PFSK-1 (cell line): Measurements from ENCODE around the gene RELT.

Experiments used
- FOXP2 ChIP-seq: optimal IDR thresholded peaks from 2 replicates; pipeline ENCODE3; 2011; ENCODE audit warnings: borderline replicate concordance, control low read depth, inconsistent platforms; ENCODE audit not compliant: insufficient read depth; ENCODE audit errors: extremely low read length, extremely low read depth
- POLR2AphosphoS5 ChIP-seq: IDR thresholded peaks from 2 replicates; pipeline ENCODE4 v1.6.1; 2012; ENCODE audit warnings: low read depth, mild to moderate bottlenecking, control low read depth, low read length, moderate library complexity
- SIN3A ChIP-seq: IDR thresholded peaks from 2 replicates; pipeline ENCODE4 v1.6.1; 2012; ENCODE audit warnings: mild to moderate bottlenecking, low read length, moderate library complexity, borderline replicate concordance; ENCODE audit not compliant: insufficient read depth
- TAF1 ChIP-seq: IDR thresholded peaks from 2 replicates; pipeline ENCODE4 v1.6.1; 2012; ENCODE audit warnings: low read length, control low read depth, borderline replicate concordance; ENCODE audit not compliant: insufficient read depth
- TF ChIP-seq, protein P1 (sequence below), 2 experiments: IDR thresholded peaks; 2 replicates each; pipeline versions ENCODE4 v1.6.1 to v1.8.0; 2011 to 2012; ENCODE audit warnings: low read depth in 2 of 2, low read length in 2 of 2, control low read depth in 1 of 2, inconsistent platforms in 1 of 2, mild to moderate bottlenecking in 1 of 2, moderate library complexity in 1 of 2; ENCODE audit not compliant: insufficient read depth in 1 of 2

The RELT gene

DNA sequence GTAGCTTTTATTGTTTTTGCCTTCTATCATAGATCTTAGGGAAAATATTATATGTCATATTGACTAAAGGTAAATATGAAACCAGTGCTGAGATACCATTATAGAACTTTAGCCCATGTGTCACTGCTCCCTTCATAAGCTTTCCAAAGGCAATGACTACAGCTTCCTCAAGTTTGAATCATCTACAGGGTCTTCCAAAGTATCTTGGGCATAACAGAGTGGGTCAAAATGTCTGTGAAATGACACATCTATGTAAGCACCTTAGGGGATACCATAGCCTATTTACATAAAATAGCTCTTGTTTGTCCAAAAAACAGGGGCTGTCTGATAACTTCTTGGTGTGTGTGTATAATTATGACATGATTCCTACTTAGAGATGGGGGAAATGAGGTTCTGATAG is 52.5 kb downstream of the RELT start:
- TF ChIP-seq, protein P1, sequence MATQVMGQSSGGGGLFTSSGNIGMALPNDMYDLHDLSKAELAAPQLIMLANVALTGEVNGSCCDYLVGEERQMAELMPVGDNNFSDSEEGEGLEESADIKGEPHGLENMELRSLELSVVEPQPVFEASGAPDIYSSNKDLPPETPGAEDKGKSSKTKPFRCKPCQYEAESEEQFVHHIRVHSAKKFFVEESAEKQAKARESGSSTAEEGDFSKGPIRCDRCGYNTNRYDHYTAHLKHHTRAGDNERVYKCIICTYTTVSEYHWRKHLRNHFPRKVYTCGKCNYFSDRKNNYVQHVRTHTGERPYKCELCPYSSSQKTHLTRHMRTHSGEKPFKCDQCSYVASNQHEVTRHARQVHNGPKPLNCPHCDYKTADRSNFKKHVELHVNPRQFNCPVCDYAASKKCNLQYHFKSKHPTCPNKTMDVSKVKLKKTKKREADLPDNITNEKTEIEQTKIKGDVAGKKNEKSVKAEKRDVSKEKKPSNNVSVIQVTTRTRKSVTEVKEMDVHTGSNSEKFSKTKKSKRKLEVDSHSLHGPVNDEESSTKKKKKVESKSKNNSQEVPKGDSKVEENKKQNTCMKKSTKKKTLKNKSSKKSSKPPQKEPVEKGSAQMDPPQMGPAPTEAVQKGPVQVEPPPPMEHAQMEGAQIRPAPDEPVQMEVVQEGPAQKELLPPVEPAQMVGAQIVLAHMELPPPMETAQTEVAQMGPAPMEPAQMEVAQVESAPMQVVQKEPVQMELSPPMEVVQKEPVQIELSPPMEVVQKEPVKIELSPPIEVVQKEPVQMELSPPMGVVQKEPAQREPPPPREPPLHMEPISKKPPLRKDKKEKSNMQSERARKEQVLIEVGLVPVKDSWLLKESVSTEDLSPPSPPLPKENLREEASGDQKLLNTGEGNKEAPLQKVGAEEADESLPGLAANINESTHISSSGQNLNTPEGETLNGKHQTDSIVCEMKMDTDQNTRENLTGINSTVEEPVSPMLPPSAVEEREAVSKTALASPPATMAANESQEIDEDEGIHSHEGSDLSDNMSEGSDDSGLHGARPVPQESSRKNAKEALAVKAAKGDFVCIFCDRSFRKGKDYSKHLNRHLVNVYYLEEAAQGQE (IDR thresholded peaks at IDR 0.05; ENCODE audit: insufficient read depth in 1 of 2, low read depth in 2 of 2, low read length in 2 of 2) = no peak
- no peak for TF ChIP-seq TAF1
- no peak for TF ChIP-seq SIN3A
- no peak for TF ChIP-seq FOXP2
- TF ChIP-seq POLR2AphosphoS5 = no peak

DNA sequence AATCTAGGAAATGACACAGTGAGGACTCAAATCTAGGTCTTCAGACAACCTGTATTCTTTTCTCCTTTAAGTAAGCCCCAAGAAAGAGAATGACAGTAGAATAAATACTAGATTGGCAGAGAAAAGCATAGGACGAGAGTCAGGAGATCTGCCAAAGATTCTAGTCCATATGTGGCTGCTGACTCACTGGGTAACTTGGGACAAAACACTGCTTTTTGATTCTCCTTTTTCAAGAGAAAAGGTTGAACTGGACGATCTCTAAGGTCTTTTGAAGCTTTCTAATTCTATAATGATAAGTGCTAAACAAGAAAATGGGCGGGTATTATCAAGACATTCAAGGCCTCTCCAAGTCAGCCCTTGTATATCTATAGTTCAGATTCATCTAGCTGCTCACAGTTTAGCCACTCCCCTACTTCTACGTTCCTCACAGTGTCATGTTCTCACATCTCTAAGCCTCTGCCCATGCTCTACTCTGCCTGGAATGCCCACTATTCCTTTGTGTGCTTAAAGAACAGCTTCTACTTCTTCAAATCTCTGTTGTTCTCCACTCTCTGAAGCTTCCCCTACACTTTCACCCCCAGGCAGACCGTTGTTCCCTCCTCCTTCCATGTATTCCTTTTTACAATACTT is 53.0 kb downstream of the RELT start:
- no peak for TF ChIP-seq SIN3A
- TF ChIP-seq FOXP2 = no peak
- TF ChIP-seq, protein P1 (IDR thresholded peaks at IDR 0.05; ENCODE audit: insufficient read depth in 1 of 2, low read depth in 2 of 2, low read length in 2 of 2) = no peak
- no peak for TF ChIP-seq POLR2AphosphoS5
- TF ChIP-seq TAF1 = no peak

DNA sequence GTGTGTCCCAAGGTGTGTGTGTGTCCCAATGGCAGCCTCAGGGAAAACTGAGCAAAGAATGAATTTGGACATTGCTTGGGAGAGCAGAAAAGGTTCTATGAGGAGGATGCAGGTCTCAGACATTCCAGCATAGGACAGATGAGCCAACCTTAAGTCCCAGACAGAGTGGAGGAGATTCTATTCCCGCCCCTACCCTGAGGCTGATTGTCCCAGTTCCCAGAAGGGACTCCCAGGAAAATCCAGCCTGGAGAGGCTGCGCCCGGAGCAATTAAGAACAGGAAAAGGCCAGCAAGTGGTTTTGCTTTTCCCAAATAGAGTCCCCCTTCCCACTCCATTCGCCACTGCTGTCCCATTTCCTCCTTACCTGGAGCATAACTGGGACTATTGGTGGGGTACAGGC is 54.1 kb downstream of the RELT start:
- TF ChIP-seq FOXP2 (no peak), SIN3A (no peak), POLR2AphosphoS5 (no peak), TAF1 (no peak)
- TF ChIP-seq, protein P1 (IDR thresholded peaks at IDR 0.05; ENCODE audit: insufficient read depth in 1 of 2, low read depth in 2 of 2, low read length in 2 of 2) = no peak

DNA sequence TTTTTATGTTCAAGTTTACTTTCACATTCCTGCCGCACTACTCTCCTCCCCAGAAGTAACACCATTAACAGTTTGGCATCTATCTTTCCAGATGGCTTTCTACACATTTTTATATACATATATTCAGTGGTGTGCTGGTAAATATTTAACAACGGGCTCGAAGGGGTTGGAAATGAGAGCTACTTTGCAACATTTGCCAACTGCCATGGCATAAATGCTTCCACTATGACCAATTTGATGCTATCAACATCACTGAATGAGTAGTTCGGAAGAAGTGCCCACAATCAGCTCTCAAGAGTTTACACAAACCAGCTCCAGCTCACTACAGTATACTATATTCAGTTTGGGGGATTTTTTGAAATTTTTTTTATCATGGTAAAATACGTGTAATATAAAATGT is 55.2 kb downstream of the RELT start:
- TF ChIP-seq SIN3A = no peak
- TF ChIP-seq POLR2AphosphoS5 = no peak
- TF ChIP-seq, protein P1 (IDR thresholded peaks at IDR 0.05; ENCODE audit: insufficient read depth in 1 of 2, low read depth in 2 of 2, low read length in 2 of 2) = no peak
- TF ChIP-seq FOXP2 = no peak
- TF ChIP-seq TAF1 = no peak
